Nephron progenitor cell (in vitro differentiated cells): ENCODE data around the gene LIPC.

Experiments used
- DNase-seq: peaks from one replicate; pipeline ENCODE4 v3.0.0; 2021
- H3K27ac Mint-ChIP-seq: 2 replicates; pipeline ENCODE4 v1.8.0; 2021; ENCODE audit warnings: mild to moderate bottlenecking, moderate library complexity, mixed read lengths
- H3K27me3 Mint-ChIP-seq: 2 replicates; pipeline ENCODE4 v1.8.0; 2021; ENCODE audit warnings: mild to moderate bottlenecking, low read depth, mixed read lengths; ENCODE audit not compliant: poor library complexity
- H3K36me3 Mint-ChIP-seq: 2 replicates; pipeline ENCODE4 v1.8.0; 2021; ENCODE audit warnings: low read depth, mixed read lengths
- H3K4me1 Mint-ChIP-seq: 2 replicates; pipeline ENCODE4 v1.8.0; 2021; ENCODE audit warnings: mixed read lengths
- H3K4me3 Mint-ChIP-seq: 2 replicates; pipeline ENCODE4 v1.8.0; 2021; ENCODE audit warnings: mild to moderate bottlenecking, moderate library complexity, mixed read lengths
- H3K9me3 Mint-ChIP-seq: 2 replicates; pipeline ENCODE4 v1.8.0; 2021; ENCODE audit warnings: mild to moderate bottlenecking, moderate library complexity, mixed read lengths
- CTCF ChIP-seq: fragments of 200-600 bp; sonication (generic); IDR thresholded peaks from 2 replicates; pipeline ENCODE4 v1.5.0; 2021; ENCODE audit warnings: antibody characterized with exemption

LIPC gene

GRCh38 chr15:58532126-58532525 is 100.3 kb downstream of the LIPC start:
- Mint-ChIP-seq H3K4me3 (no peak overlapping the region), H3K4me1 (peaks cover 20% of the 10 kb centered on the region)
- no peak for DNase-seq

GRCh38 chr15:58534556-58534955 is 102.8 kb downstream of the LIPC start:
- Mint-ChIP-seq H3K27ac (no peak overlapping the region), H3K4me1 (peaks cover 32% of the 10 kb centered on the region), H3K9me3 (no peaks in the 10 kb centered on the region), H3K4me3 (no peak overlapping the region), H3K27me3 (peaks cover 8% of the 10 kb centered on the region), H3K36me3 (no peaks in the 10 kb centered on the region)
- DNase-seq: no peak
- TF ChIP-seq CTCF: no peak

More at GRCh38 chr15:58532126-58532525, 100.3 kb downstream of the LIPC start:
- Mint-ChIP-seq H3K9me3 (no peaks in the 10 kb centered on the region), H3K27me3 (peaks cover 8% of the 10 kb centered on the region), H3K27ac (no peak overlapping the region), H3K36me3 (no peaks in the 10 kb centered on the region)
- TF ChIP-seq CTCF: no peak

- H3K4me3 Mint-ChIP-seq: no peak overlapping the region
- peaks cover 39% of the 10 kb centered on the region for H3K4me1 Mint-ChIP-seq
- H3K27ac Mint-ChIP-seq: no peak overlapping the region
- DNase-seq: no peak
- TF ChIP-seq CTCF: no peak
- H3K27me3 Mint-ChIP-seq: peaks cover 6% of the 10 kb centered on the region
- no peaks in the 10 kb centered on the region for H3K9me3 Mint-ChIP-seq
- no peaks in the 10 kb centered on the region for H3K36me3 Mint-ChIP-seq
Measured at GRCh38 chr15:58535337-58535736, 103.5 kb downstream of the LIPC start.

- no peak for DNase-seq
- no peak overlapping the region for H3K4me3 Mint-ChIP-seq
- H3K27ac Mint-ChIP-seq: no peak overlapping the region
- H3K9me3 Mint-ChIP-seq: no peaks in the 10 kb centered on the region
- H3K36me3 Mint-ChIP-seq: no peaks in the 10 kb centered on the region
- H3K4me1 Mint-ChIP-seq: peaks cover 44% of the 10 kb centered on the region
- H3K27me3 Mint-ChIP-seq: peaks cover 6% of the 10 kb centered on the region
- no peak for TF ChIP-seq CTCF
Measured at GRCh38 chr15:58535894-58536293, 104.1 kb downstream of the LIPC start.

- peaks cover 6% of the 10 kb centered on the region for H3K27me3 Mint-ChIP-seq
- peaks cover 46% of the 10 kb centered on the region for H3K4me1 Mint-ChIP-seq
- no peaks in the 10 kb centered on the region for H3K9me3 Mint-ChIP-seq
- DNase-seq: no peak
- H3K4me3 Mint-ChIP-seq: no peak overlapping the region
- no peak overlapping the region for H3K27ac Mint-ChIP-seq
- no peak for TF ChIP-seq CTCF
- no peaks in the 10 kb centered on the region for H3K36me3 Mint-ChIP-seq
Measured at GRCh38 chr15:58536414-58536813, 104.6 kb downstream of the LIPC start.

- no peak for TF ChIP-seq CTCF
- Mint-ChIP-seq H3K9me3 (no peaks in the 10 kb centered on the region), H3K27ac (no peak overlapping the region), H3K4me3 (no peak overlapping the region), H3K4me1 (peaks cover 50% of the 10 kb centered on the region), H3K36me3 (no peaks in the 10 kb centered on the region), H3K27me3 (peaks cover 6% of the 10 kb centered on the region)
- DNase-seq: no peak
Measured at GRCh38 chr15:58537033-58537432, 105.2 kb downstream of the LIPC start.
